B cell (primary cell): ENCODE measurements around the gene CEP85. TPM values are rescaled to one million over a fixed set of nuclear protein-coding genes. Genes with fewer than 3 reads are reported as not detected.

Experiments
- ATAC-seq: fragments of 200-7000 bp; cut with Tn5 transposase; one replicate; pipeline ENCODE4 v1.10.0; 2021; ENCODE audit warnings: low read depth, mild to moderate bottlenecking, moderate number of reproducible peaks, moderate library complexity
- CTCF ChIA-PET: fragments of 350-600 bp; sonication (Branson Sonifier 250); formaldehyde crosslinking; loops from one replicate; lab custom pipeline; 2021; ENCODE audit warnings: antibody characterized with exemption, inconsistent platforms; lab: Charles Lee
- POLR2A ChIA-PET: fragments of 350-600 bp; sonication (Branson Sonifier 250); formaldehyde crosslinking; loops from one replicate; lab custom pipeline; 2021; ENCODE audit warnings: antibody characterized with exemption; lab: Charles Lee
- DNase-seq: peaks from one replicate; pipeline ENCODE4 v3.0.0; 2013
- H2AFZ ChIP-seq: 2 replicates; pipeline ENCODE4 v1.6.1; 2012; ENCODE audit warnings: mild to moderate bottlenecking, low read depth, low read length; ENCODE audit not compliant: insufficient read depth, poor library complexity, severe bottlenecking
- H3K27ac ChIP-seq, 2 donors: 1 replicate in 1 of 2; 2 replicates in 1 of 2; pipeline ENCODE4 v1.5.1; 2012 to 2013; ENCODE audit warnings: low read length in 2 of 2, mild to moderate bottlenecking in 2 of 2, moderate library complexity in 1 of 2
- H3K27me3 ChIP-seq, 4 experiments: fragments of 200-600 bp in 1 of 4; sonication (generic) in 1 of 4; replicated peaks in 1 of 4; 1 replicate in 2 of 4; 2 replicates in 2 of 4; pipeline versions ENCODE4 v1.6.1 to v1.7.0; 2013 to 2016; ENCODE audit warnings: low read length in 3 of 4, mild to moderate bottlenecking in 2 of 4, mixed read lengths in 1 of 4, moderate library complexity in 1 of 4; ENCODE audit not compliant: insufficient read depth in 4 of 4, control insufficient read depth in 3 of 4; ENCODE audit errors: control extremely low read depth in 1 of 4
- H3K36me3 ChIP-seq, 2 experiments: replicated peaks in 1 of 2; 1 replicate in 1 of 2; 2 replicates in 1 of 2; pipeline versions ENCODE4 v1.6.1 to v1.7.1; 2013; ENCODE audit warnings: low read length in 1 of 2; ENCODE audit not compliant: insufficient read depth in 2 of 2, control insufficient read depth in 1 of 2; ENCODE audit errors: control extremely low read depth in 1 of 2, extremely low read depth in 1 of 2
- H3K4me1 ChIP-seq, 2 donors: fragments of 200-600 bp in 1 of 2; sonication (generic) in 1 of 2; 1 replicate in 1 of 2; 2 replicates in 1 of 2; pipeline versions ENCODE4 v1.5.1 to v1.6.1; 2013 to 2017; ENCODE audit warnings: low read length in 2 of 2; ENCODE audit not compliant: control insufficient read depth in 2 of 2, insufficient read depth in 2 of 2
- H3K4me2 ChIP-seq: replicated peaks from 2 replicates; pipeline ENCODE3; 2012; ENCODE audit warnings: mild to moderate bottlenecking, low read depth, low read length; ENCODE audit not compliant: poor library complexity, severe bottlenecking
- H3K4me3 ChIP-seq, 5 experiments: fragments of 200-600 bp in 1 of 5; sonication (generic) in 1 of 5; 1 replicate in 3 of 5; 2 replicates in 2 of 5; pipeline versions ENCODE4 v1.5.1 to v1.7.0; 2011 to 2016; ENCODE audit warnings: low read length in 4 of 5, mild to moderate bottlenecking in 4 of 5, low read depth in 2 of 5, control low read depth in 1 of 5, moderate library complexity in 1 of 5; ENCODE audit not compliant: insufficient read depth in 1 of 5; ENCODE audit errors: control extremely low read depth in 1 of 5, extremely low read depth in 1 of 5
- H3K79me2 ChIP-seq: fragments of 200-600 bp; sonication (generic); one replicate; pipeline ENCODE4 v1.6.0; 2016; ENCODE audit warnings: low read length; ENCODE audit not compliant: control insufficient read depth, insufficient read depth
- H3K9ac ChIP-seq: fragments of 200-600 bp; sonication (generic); 2 replicates; pipeline ENCODE4 v1.6.1; 2017; ENCODE audit warnings: mild to moderate bottlenecking, low read length, moderate library complexity
- H3K9me3 ChIP-seq, 3 donors: one replicate each; pipeline versions ENCODE4 v1.6.1 to v1.7.1; 2013; ENCODE audit warnings: low read length in 2 of 3; ENCODE audit not compliant: control insufficient read depth in 2 of 3, insufficient read depth in 1 of 3; ENCODE audit errors: control extremely low read depth in 1 of 3
- H4K20me1 ChIP-seq: 2 replicates; pipeline ENCODE4 v1.6.0; 2012; ENCODE audit warnings: mild to moderate bottlenecking, low read length; ENCODE audit not compliant: insufficient read depth, control insufficient read depth, poor library complexity, severe bottlenecking
- H3K27ac Mint-ChIP-seq: one replicate; pipeline ENCODE4 v1.8.0; 2021; ENCODE audit warnings: mixed read lengths
- H3K27me3 Mint-ChIP-seq: one replicate; pipeline ENCODE4 v1.8.0; 2021; ENCODE audit warnings: mixed read lengths
- H3K4me1 Mint-ChIP-seq: one replicate; pipeline ENCODE4 v1.8.0; 2021; ENCODE audit warnings: mixed read lengths
- H3K4me3 Mint-ChIP-seq: one replicate; pipeline ENCODE4 v1.8.0; 2021; ENCODE audit warnings: mixed read lengths
- H3K9me3 Mint-ChIP-seq: one replicate; pipeline ENCODE4 v1.8.0; 2022; ENCODE audit warnings: mixed read lengths; ENCODE audit not compliant: insufficient read depth
- CTCF ChIP-seq: fragments of 200-600 bp; IDR thresholded peaks from one replicate; pipeline ENCODE4 v1.8.0; 2022; ENCODE audit warnings: antibody characterized with exemption, mild to moderate bottlenecking
- EZH2 ChIP-seq: IDR thresholded peaks from 2 replicates; pipeline ENCODE4 v1.6.1; 2012; ENCODE audit warnings: borderline replicate concordance, low read depth, mild to moderate bottlenecking, moderate library complexity, low read length; ENCODE audit not compliant: insufficient read depth, poor library complexity, severe bottlenecking
- WGBS: methylation state at CpG from one replicate; pipeline ENCODE4 v1.1.5; 2013; ENCODE audit warnings: missing lambda C conversion rate; ENCODE audit not compliant: insufficient coverage; 5-methylcytosine and 5-hydroxymethylcytosine counted together
- intact Hi-C: fragments of 100-400 bp; cut with micrococcal nuclease; formaldehyde crosslinking; loops from one replicate; pipeline ENCODE4 v1.10.0; 2022
- polyA plus RNA-seq: library from polyadenylated mRNA; depleted of rRNA; stranded (reverse); fragments of >200 nt; gene quantifications from 2 replicates; pipeline ENCODE4 v1.2.3, GENCODE V29; 2012
- total RNA-seq, 2 donors: library from RNA; stranded (reverse); fragments of 120-200 nt in 1 of 2; gene quantifications; 1 replicate in 1 of 2; 2 replicates in 1 of 2; pipeline versions ENCODE4 v1.2.3 to v1.2.4, GENCODE V29; 2013 to 2022

Gene CEP85
- total and polyA plus RNA-seq, 2 donors (not counting 1 experiment from before 2014, with no cell fraction given): 16.2 to 16.3 TPM

GRCh38 chr1:26197301-26197700, 36.7 kb upstream of the CEP85 start:
- H3K4me3 Mint-ChIP-seq: no peak overlapping the region
- no peak overlapping the region for H3K4me2 ChIP-seq
- intact Hi-C loops: no loop called here
- H3K4me1 ChIP-seq: no peaks in the 10 kb centered on the region
- H4K20me1 ChIP-seq: no peaks in the 10 kb centered on the region
- H3K27me3 ChIP-seq: peaks cover 0 to 13% (median 4%) of the 10 kb centered on the region in 4 experiments
- no peaks in the 10 kb centered on the region for H3K4me1 Mint-ChIP-seq
- H3K36me3 ChIP-seq: no peaks in the 10 kb centered on the region
- POLR2A ChIA-PET: no interaction called here
- H3K9me3 ChIP-seq: no peaks in the 10 kb centered on the region
- no peak overlapping the region for H3K9ac ChIP-seq
- H3K9me3 Mint-ChIP-seq: no peaks in the 10 kb centered on the region
- no peak overlapping the region for H3K27ac Mint-ChIP-seq
- H2AFZ ChIP-seq: no peak overlapping the region
- DNase-seq (no peak), ATAC-seq (no peak)
- TF ChIP-seq CTCF (no peak), EZH2 (no peak)
- H3K4me3 ChIP-seq: no peak overlapping the region
- WGBS: 94% methylated on average over 2 of the region's 3 CpGs
- no peaks in the 10 kb centered on the region for H3K79me2 ChIP-seq
- CTCF ChIA-PET: interaction anchor here (1.1 kb wide), 1 partner anchor 220 kb away, joined by 3 read pairs; no protein-coding TSS in a partner anchor
- no peak overlapping the region for H3K27ac ChIP-seq
- H3K27me3 Mint-ChIP-seq: peaks cover 9% of the 10 kb centered on the region

GRCh38 chr1:26197813-26198212, 36.2 kb upstream of the CEP85 start:
- DNase-seq (no peak), ATAC-seq (no peak)
- Histone ChIP-seq H3K36me3 (no peaks in the 10 kb centered on the region), H3K4me3 (no peak overlapping the region), H3K79me2 (no peaks in the 10 kb centered on the region), H3K27me3 (peaks cover 0 to 13% (median 4%) of the 10 kb centered on the region in 4 experiments), H3K4me1 (no peaks in the 10 kb centered on the region), H4K20me1 (no peaks in the 10 kb centered on the region), H3K9ac (no peak overlapping the region), H3K27ac (no peak overlapping the region), H3K4me2 (no peak overlapping the region), H3K9me3 (no peaks in the 10 kb centered on the region), H2AFZ (no peak overlapping the region)
- 94% methylated on average over 10 of the region's 11 CpGs for WGBS
- ChIA-PET CTCF (interaction anchor here (1.1 kb wide), 1 partner anchor 219 kb away, joined by 3 read pairs; no protein-coding TSS in a partner anchor), POLR2A (no interaction called here)
- H3K4me1 Mint-ChIP-seq: no peaks in the 10 kb centered on the region
- H3K4me3 Mint-ChIP-seq: no peak overlapping the region
- intact Hi-C loops: no loop called here
- no peak for TF ChIP-seq CTCF
- no peak for TF ChIP-seq EZH2
- no peak overlapping the region for H3K27ac Mint-ChIP-seq
- no peaks in the 10 kb centered on the region for H3K9me3 Mint-ChIP-seq
- H3K27me3 Mint-ChIP-seq: peaks cover 9% of the 10 kb centered on the region
